Measurements from ENCODE around the gene BTN1A1. TPM values are rescaled to one million over a fixed set of nuclear protein-coding genes. Genes with fewer than 3 reads are reported as not detected.

The BTN1A1 gene
- total and polyA plus RNA-seq, 9 of the 15 experiments (the other 6 are each of a cell fraction or from before 2014, with no cell fraction given) = 0.01 to 0.15 (median 0.06) TPM; not detected in 4

DNA sequence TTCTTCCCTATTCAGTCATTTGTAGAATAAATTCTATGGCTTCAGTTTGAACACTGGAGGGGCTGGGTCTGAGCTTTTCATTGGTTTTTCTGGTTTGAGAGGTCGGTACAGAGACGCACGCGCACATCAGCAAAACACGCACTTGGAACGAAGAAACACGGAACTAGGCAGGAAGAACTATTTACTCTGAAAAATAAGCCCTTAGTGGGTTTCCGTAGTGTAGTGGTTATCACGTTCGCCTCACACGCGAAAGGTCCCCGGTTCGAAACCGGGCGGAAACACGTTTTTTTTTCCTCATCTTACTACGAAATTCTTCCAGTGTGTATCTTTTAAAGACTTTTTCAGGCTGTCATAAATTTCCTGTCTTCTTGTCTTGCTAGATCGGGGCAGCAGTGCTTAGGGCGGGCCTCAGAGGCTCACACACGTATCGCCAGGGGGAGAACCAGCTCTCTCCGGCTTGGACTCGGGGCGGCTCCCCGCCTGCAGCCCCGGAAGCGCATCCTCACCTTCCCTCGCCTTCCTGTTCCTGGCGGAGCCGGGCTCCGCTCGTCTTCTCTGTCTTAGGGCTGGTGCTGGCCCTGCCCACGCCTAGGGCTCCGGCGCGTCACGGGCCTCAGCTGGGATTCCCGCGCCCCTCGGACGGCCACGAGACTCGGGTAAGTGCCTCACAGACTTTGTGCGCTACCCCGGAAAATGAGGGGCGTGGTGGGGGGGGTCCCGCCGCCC, 37.9 kb downstream of the BTN1A1 start, which contains the start of gene HMGN4 (continued):
- TF ChIP-seq, protein P1, sequence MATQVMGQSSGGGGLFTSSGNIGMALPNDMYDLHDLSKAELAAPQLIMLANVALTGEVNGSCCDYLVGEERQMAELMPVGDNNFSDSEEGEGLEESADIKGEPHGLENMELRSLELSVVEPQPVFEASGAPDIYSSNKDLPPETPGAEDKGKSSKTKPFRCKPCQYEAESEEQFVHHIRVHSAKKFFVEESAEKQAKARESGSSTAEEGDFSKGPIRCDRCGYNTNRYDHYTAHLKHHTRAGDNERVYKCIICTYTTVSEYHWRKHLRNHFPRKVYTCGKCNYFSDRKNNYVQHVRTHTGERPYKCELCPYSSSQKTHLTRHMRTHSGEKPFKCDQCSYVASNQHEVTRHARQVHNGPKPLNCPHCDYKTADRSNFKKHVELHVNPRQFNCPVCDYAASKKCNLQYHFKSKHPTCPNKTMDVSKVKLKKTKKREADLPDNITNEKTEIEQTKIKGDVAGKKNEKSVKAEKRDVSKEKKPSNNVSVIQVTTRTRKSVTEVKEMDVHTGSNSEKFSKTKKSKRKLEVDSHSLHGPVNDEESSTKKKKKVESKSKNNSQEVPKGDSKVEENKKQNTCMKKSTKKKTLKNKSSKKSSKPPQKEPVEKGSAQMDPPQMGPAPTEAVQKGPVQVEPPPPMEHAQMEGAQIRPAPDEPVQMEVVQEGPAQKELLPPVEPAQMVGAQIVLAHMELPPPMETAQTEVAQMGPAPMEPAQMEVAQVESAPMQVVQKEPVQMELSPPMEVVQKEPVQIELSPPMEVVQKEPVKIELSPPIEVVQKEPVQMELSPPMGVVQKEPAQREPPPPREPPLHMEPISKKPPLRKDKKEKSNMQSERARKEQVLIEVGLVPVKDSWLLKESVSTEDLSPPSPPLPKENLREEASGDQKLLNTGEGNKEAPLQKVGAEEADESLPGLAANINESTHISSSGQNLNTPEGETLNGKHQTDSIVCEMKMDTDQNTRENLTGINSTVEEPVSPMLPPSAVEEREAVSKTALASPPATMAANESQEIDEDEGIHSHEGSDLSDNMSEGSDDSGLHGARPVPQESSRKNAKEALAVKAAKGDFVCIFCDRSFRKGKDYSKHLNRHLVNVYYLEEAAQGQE (IDR thresholded peaks at IDR 0.05; ENCODE audit: borderline replicate concordance) = peak; percentile 99
- TF ChIP-seq, protein P1 (CRISPR knock-in tag; IDR thresholded peaks at IDR 0.05; ENCODE audit: low read depth) = no peak; the same call in none of the 2 replicates
- TF ChIP-seq ZNF436 (CRISPR knock-in tag; IDR thresholded peaks at IDR 0.05) (no peak), TAF15 (IDR thresholded peaks at IDR 0.05; ENCODE audit: low read depth, low read length) (no peak), ZC3H11A (IDR thresholded peaks at IDR 0.05; ENCODE audit: low read depth, low read length) (no peak), SAP30 (IDR thresholded peaks at IDR 0.05; ENCODE audit: borderline replicate concordance, insufficient read depth, low read depth, low read length, poor library complexity, severe bottlenecking) (peak; percentile 83), ZC3H4 (CRISPR knock-in tag; IDR thresholded peaks at IDR 0.05; ENCODE audit: borderline replicate concordance) (no peak), ZBTB1 (CRISPR knock-in tag; IDR thresholded peaks at IDR 0.05; ENCODE audit: borderline replicate concordance, low read depth) (0 out of 2 replicates have a peak, but pooled peaks have one; percentile 38), PCBP2 (IDR thresholded peaks at IDR 0.05; ENCODE audit: low read depth, low read length, poor library complexity, severe bottlenecking) (no peak), FOS (IDR thresholded peaks at IDR 0.05; ENCODE audit: extremely low read depth, insufficient read length) (no peak), ZFP1 (CRISPR knock-in tag; IDR thresholded peaks at IDR 0.05) (no peak; the same call in 1 of the 2 replicates), PCBP1 (IDR thresholded peaks at IDR 0.05; ENCODE audit: low read depth, low read length, poor library complexity, severe bottlenecking) (peak; percentile 68), RB1 (IDR thresholded peaks at IDR 0.05; ENCODE audit: low read depth) (peak; percentile 72; the same call in 1 of the 2 replicates), ZNF224 (CRISPR knock-in tag; IDR thresholded peaks at IDR 0.05) (no peak)
- TF ChIP-seq, protein P2, sequence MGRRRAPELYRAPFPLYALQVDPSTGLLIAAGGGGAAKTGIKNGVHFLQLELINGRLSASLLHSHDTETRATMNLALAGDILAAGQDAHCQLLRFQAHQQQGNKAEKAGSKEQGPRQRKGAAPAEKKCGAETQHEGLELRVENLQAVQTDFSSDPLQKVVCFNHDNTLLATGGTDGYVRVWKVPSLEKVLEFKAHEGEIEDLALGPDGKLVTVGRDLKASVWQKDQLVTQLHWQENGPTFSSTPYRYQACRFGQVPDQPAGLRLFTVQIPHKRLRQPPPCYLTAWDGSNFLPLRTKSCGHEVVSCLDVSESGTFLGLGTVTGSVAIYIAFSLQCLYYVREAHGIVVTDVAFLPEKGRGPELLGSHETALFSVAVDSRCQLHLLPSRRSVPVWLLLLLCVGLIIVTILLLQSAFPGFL (CRISPR knock-in tag; IDR thresholded peaks at IDR 0.05) = peak; percentile 63; the same call in 1 of the 2 replicates
- TF ChIP-seq, protein P3, sequence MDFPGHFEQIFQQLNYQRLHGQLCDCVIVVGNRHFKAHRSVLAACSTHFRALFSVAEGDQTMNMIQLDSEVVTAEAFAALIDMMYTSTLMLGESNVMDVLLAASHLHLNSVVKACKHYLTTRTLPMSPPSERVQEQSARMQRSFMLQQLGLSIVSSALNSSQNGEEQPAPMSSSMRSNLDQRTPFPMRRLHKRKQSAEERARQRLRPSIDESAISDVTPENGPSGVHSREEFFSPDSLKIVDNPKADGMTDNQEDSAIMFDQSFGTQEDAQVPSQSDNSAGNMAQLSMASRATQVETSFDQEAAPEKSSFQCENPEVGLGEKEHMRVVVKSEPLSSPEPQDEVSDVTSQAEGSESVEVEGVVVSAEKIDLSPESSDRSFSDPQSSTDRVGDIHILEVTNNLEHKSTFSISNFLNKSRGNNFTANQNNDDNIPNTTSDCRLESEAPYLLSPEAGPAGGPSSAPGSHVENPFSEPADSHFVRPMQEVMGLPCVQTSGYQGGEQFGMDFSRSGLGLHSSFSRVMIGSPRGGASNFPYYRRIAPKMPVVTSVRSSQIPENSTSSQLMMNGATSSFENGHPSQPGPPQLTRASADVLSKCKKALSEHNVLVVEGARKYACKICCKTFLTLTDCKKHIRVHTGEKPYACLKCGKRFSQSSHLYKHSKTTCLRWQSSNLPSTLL (IDR thresholded peaks at IDR 0.05) = peak; percentile 75
